Vagina (tissue), 2 donors: ENCODE data around the gene PCDHGA9.

Experiments used
- CTCF ChIP-seq, 3 experiments: fragments of 450-650 bp in 2 of 3; fragments of 200-600 bp in 1 of 3; sonication (generic) in 1 of 3; IDR thresholded peaks; one replicate each; pipeline ENCODE4 v1.5.1; 2017 to 2019; ENCODE audit warnings: antibody characterized with exemption in 3 of 3, mild to moderate bottlenecking in 2 of 3, moderate library complexity in 2 of 3
- POLR2A ChIP-seq, 2 donors: fragments of 450-650 bp; IDR thresholded peaks; one replicate each; pipeline ENCODE4 v1.6.1; 2017; ENCODE audit warnings: antibody characterized with exemption in 2 of 2, mild to moderate bottlenecking in 2 of 2, moderate library complexity in 2 of 2
- POLR2AphosphoS5 ChIP-seq, 2 donors: sonication (generic); formaldehyde crosslinking; IDR thresholded peaks; one replicate each; pipeline ENCODE4 v1.9.0; 2017; ENCODE audit warnings: antibody characterized with exemption in 2 of 2, mild to moderate bottlenecking in 2 of 2, low read depth in 1 of 2; ENCODE audit not compliant: insufficient read depth in 1 of 2

- TF ChIP-seq CTCF (IDR thresholded peaks at IDR 0.05) (no peak), POLR2A (IDR thresholded peaks at IDR 0.05) (no peak), POLR2AphosphoS5 (IDR thresholded peaks at IDR 0.05; ENCODE audit: insufficient read depth in 1 of 2, low read depth in 1 of 2) (no peak)
Measured at GRCh38 chr5:141388661-141389060, 13.9 kb upstream of the PCDHGA9 start.
